ENCODE measurements around the gene LAMA3.
A peak's percentile ranks its signal among the peaks of the same experiment; 100 is the strongest.

LAMA3 gene

DNA sequence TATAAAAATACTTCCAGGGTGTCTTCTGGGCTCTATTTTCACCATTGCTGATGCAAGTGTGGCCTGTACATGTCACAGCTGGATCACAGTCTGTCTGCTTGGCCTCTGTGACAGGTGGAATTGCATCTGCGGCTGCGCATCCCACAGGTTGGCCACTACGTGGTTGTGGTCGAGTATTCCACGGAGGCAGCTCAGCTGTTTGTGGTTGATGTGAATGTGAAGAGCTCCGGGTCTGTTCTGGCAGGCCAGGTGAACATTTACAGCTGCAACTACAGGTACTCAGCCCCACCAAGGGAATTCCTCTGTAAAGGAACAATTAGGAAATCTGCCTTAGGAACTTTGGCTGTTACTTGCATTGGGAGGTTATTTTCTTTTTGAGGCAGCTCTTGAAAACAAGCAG is 144.5 kb downstream of the LAMA3 start:
- DNase-seq (ENCODE audit: low read depth) = no peak
- no peak overlapping the region for H3K4me3 ChIP-seq (ENCODE audit: low read depth, low read length)

GRCh38 chr18:23835091-23835490 is 145.8 kb downstream of the LAMA3 start:
- no peak overlapping the region for H3K4me3 ChIP-seq (ENCODE audit: low read depth, low read length)
- DNase-seq (ENCODE audit: low read depth) = no peak
- TF ChIP-seq, protein P1, sequence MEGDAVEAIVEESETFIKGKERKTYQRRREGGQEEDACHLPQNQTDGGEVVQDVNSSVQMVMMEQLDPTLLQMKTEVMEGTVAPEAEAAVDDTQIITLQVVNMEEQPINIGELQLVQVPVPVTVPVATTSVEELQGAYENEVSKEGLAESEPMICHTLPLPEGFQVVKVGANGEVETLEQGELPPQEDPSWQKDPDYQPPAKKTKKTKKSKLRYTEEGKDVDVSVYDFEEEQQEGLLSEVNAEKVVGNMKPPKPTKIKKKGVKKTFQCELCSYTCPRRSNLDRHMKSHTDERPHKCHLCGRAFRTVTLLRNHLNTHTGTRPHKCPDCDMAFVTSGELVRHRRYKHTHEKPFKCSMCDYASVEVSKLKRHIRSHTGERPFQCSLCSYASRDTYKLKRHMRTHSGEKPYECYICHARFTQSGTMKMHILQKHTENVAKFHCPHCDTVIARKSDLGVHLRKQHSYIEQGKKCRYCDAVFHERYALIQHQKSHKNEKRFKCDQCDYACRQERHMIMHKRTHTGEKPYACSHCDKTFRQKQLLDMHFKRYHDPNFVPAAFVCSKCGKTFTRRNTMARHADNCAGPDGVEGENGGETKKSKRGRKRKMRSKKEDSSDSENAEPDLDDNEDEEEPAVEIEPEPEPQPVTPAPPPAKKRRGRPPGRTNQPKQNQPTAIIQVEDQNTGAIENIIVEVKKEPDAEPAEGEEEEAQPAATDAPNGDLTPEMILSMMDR (IDR thresholded peaks at IDR 0.05; ENCODE audit: insufficient read depth, low read depth, low read length, missing control alignments) = no peak

More for the DNA sequence above, 144.5 kb downstream of the LAMA3 start:
- TF ChIP-seq, protein P1 (IDR thresholded peaks at IDR 0.05; ENCODE audit: insufficient read depth, low read depth, low read length, missing control alignments) = no peak

DNA sequence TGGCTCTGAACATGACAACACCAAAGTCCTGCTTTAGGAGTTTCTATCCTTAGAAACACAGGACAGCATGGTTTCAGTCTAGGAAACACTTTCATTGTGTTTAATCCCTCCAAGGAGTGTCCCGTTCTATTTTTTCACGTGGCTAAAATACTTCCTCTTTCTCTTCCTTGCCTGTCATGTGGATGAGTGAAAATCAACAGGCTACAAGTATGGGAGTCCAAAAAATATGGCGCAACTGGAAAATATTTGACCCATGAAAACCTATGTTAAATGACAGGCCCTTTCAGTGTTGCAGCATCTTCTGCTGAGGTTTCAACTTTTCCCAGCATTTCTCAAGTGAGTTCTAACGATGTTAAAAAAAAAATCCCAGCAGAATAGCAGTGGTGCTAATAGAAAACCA is 146.3 kb downstream of the LAMA3 start:
- DNase-seq (ENCODE audit: low read depth) = no peak
- H3K4me3 ChIP-seq (ENCODE audit: low read depth, low read length) = no peak overlapping the region
- TF ChIP-seq, protein P1 (IDR thresholded peaks at IDR 0.05; ENCODE audit: insufficient read depth, low read depth, low read length, missing control alignments) = no peak

DNA sequence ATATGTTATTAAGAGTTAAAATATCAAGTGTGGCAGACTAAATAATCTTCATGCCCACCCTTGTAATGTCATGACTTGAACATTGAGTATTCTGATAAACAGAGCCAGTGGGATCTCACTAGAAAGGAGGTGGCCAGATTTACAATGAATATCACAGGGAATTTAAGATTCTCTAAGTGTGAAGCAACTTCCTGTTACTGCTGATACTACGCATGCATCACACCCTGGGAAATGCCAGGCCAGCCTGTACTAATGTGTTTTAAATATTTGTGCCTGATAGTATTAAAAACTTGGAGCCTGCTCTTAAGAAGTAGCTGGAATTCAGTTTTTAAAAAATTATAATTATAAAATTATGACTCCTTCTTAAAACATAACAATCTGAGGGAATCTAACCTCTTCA is 148.3 kb downstream of the LAMA3 start:
- DNase-seq (ENCODE audit: low read depth) = no peak
- H3K4me3 ChIP-seq (ENCODE audit: low read depth, low read length) = no peak overlapping the region
- TF ChIP-seq, protein P1 (IDR thresholded peaks at IDR 0.05; ENCODE audit: insufficient read depth, low read depth, low read length, missing control alignments) = no peak

- H3K4me3 ChIP-seq (ENCODE audit: low read depth, low read length) = no peak overlapping the region
- no peak for DNase-seq (ENCODE audit: low read depth)
- TF ChIP-seq, protein P1 (IDR thresholded peaks at IDR 0.05; ENCODE audit: insufficient read depth, low read depth, low read length, missing control alignments) = no peak
Observed at GRCh38 chr18:23838233-23838632, 149.0 kb downstream of the LAMA3 start.

GRCh38 chr18:23838801-23839366 is 149.6 kb downstream of the LAMA3 start:
- peak; percentile 42 for DNase-seq (ENCODE audit: low read depth)
- TF ChIP-seq, protein P1 (IDR thresholded peaks at IDR 0.05; ENCODE audit: insufficient read depth, low read depth, low read length, missing control alignments) = no peak

GRCh38 chr18:23842305-23842704 is 153.1 kb downstream of the LAMA3 start:
- no peak for DNase-seq (ENCODE audit: low read depth)
- no peak overlapping the region for H3K4me3 ChIP-seq (ENCODE audit: low read depth, low read length)
- TF ChIP-seq, protein P1 (IDR thresholded peaks at IDR 0.05; ENCODE audit: insufficient read depth, low read depth, low read length, missing control alignments) = no peak

More at GRCh38 chr18:23838801-23839366, 149.6 kb downstream of the LAMA3 start:
- no peak overlapping the region for H3K4me3 ChIP-seq (ENCODE audit: low read depth, low read length)

All from GM12865 (cell line).